Ishikawa (cell line): ENCODE measurements around the gene LPAR2.

Experiments used
- CEBPB ChIP-seq: IDR thresholded peaks from 2 replicates; pipeline ENCODE4 v1.6.1; 2012
- CREB1 ChIP-seq: IDR thresholded peaks from 2 replicates; pipeline ENCODE4 v1.6.1; 2012; ENCODE audit warnings: low read depth
- EGR1 ChIP-seq: IDR thresholded peaks from 2 replicates; pipeline ENCODE4 v1.6.1; 2012
- EP300 ChIP-seq: IDR thresholded peaks from 2 replicates; pipeline ENCODE4 v1.6.1; 2012; ENCODE audit warnings: borderline replicate concordance
- FOXM1 ChIP-seq: IDR thresholded peaks from 2 replicates; pipeline ENCODE4 v1.6.1; 2012; ENCODE audit warnings: low read depth, borderline replicate concordance
- NFIC ChIP-seq: IDR thresholded peaks from 2 replicates; pipeline ENCODE4 v1.6.1; 2012
- RAD21 ChIP-seq: IDR thresholded peaks from 2 replicates; pipeline ENCODE4 v1.6.1; 2012; ENCODE audit warnings: low read depth
- REST ChIP-seq: IDR thresholded peaks from 2 replicates; pipeline ENCODE4 v1.6.1; 2012; ENCODE audit warnings: low read depth, mild to moderate bottlenecking
- TAF1 ChIP-seq: IDR thresholded peaks from 2 replicates; pipeline ENCODE4 v1.6.1; 2012; ENCODE audit warnings: low read depth, mild to moderate bottlenecking
- TCF12 ChIP-seq: IDR thresholded peaks from 2 replicates; pipeline ENCODE4 v1.6.1; 2012; ENCODE audit warnings: low read depth
- TEAD4 ChIP-seq: IDR thresholded peaks from 2 replicates; pipeline ENCODE4 v1.6.1; 2012
- USF1 ChIP-seq: IDR thresholded peaks from 2 replicates; pipeline ENCODE4 v1.6.1; 2012
- YY1 ChIP-seq: IDR thresholded peaks from 2 replicates; pipeline ENCODE4 v1.6.1; 2012; ENCODE audit warnings: low read depth
- ZBTB7A ChIP-seq: IDR thresholded peaks from 2 replicates; pipeline ENCODE4 v1.6.1; 2012; ENCODE audit warnings: low read depth
- TF ChIP-seq, protein P1 (sequence below): IDR thresholded peaks from 2 replicates; pipeline ENCODE4 v1.6.1; 2012

Gene LPAR2

DNA sequence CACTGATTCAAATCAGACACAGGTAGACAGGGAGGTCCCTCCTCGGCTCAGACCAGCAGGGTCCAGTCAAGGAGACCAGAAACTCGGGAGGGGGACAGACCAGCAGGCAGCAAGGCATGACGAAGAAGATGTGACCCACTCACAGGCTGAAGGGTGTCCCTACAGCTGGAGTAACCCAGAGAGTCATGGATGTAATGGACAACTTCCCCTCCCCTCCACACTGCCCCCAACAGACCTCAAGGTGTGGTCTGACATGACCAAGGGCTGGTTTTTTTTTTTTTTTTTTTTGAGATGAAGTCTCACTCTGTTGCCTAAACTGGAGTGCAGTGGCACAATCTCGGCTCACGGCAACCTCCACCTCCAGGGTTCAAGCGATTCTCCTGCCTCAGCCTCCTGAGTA, 43.7 kb downstream of the LPAR2 start:
- TF ChIP-seq ZBTB7A = no peak
- TF ChIP-seq EP300 = no peak
- no peak for TF ChIP-seq USF1
- no peak for TF ChIP-seq CEBPB
- no peak for TF ChIP-seq EGR1
- TF ChIP-seq CREB1 = no peak
- no peak for TF ChIP-seq NFIC
- TF ChIP-seq TAF1 = no peak
- TF ChIP-seq YY1 = no peak
- no peak for TF ChIP-seq TEAD4
- no peak for TF ChIP-seq FOXM1
- TF ChIP-seq, protein P1, sequence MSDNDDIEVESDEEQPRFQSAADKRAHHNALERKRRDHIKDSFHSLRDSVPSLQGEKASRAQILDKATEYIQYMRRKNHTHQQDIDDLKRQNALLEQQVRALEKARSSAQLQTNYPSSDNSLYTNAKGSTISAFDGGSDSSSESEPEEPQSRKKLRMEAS = no peak
- no peak for TF ChIP-seq RAD21
- TF ChIP-seq TCF12 = no peak
- TF ChIP-seq REST = no peak

DNA sequence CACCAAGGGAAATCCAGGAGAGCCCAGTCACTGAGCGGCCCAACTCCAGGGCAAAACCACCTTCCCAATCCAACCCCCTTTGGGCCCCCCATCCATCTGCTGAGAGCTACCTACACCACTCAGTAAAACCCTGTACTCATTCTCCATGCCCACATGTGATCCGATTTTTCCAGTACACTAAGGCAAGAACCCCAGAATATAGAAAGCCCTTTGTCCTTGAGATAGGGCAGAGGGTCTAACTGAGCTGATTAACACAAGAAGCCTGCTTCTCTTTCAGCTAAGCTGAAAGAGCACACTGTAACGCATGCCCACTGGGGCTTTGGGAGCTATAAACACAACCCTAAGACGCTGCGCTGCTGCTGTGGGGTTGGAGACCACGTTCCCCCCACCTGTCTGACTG, 45.5 kb downstream of the LPAR2 start:
- TF ChIP-seq REST = no peak
- TF ChIP-seq, protein P1 = no peak
- no peak for TF ChIP-seq TCF12
- TF ChIP-seq CREB1 = no peak
- no peak for TF ChIP-seq FOXM1
- no peak for TF ChIP-seq NFIC
- TF ChIP-seq ZBTB7A = no peak
- no peak for TF ChIP-seq USF1
- no peak for TF ChIP-seq TEAD4
- TF ChIP-seq TAF1 = no peak
- TF ChIP-seq CEBPB = no peak
- TF ChIP-seq YY1 = no peak
- no peak for TF ChIP-seq EP300
- no peak for TF ChIP-seq EGR1
- no peak for TF ChIP-seq RAD21

GRCh38 chr19:19581391-19581790, 46.6 kb downstream of the LPAR2 start:
- TF ChIP-seq FOXM1 (no peak), CEBPB (no peak), NFIC (no peak), TEAD4 (no peak)

DNA sequence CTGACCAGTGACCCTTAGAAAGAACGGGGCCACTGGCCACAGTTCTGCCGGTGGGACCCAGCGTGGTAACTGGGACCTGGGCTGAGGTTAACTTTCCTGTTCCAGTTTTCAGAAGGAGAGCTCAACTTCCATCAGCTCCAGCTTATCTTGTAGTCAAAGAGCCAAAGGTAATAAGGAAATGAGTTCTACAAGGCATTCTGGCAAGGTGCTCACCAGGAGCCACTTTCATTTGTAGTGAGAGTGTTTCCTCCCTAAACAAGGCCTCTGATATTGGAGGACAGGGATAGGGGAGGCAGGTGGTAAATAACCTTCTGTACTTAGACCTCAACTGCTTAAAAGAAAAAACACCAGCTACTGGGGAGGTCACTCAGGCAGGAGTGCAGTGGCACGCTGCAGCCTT, 47.6 kb downstream of the LPAR2 start:
- no peak for TF ChIP-seq ZBTB7A
- TF ChIP-seq CREB1 = no peak
- no peak for TF ChIP-seq CEBPB
- no peak for TF ChIP-seq TEAD4
- TF ChIP-seq YY1 = no peak
- no peak for TF ChIP-seq REST
- no peak for TF ChIP-seq RAD21
- TF ChIP-seq USF1 = no peak
- TF ChIP-seq TAF1 = no peak
- TF ChIP-seq EGR1 = no peak
- no peak for TF ChIP-seq NFIC
- TF ChIP-seq EP300 = no peak
- no peak for TF ChIP-seq FOXM1
- TF ChIP-seq, protein P1 = no peak
- no peak for TF ChIP-seq TCF12
